ENCODE measurements around the gene MOGAT1.
"Not testable (repeated sequence)": the region's sequence is repeated elsewhere in the genome, so short reads cannot be mapped to it uniquely, and the experiment has no call there.

The MOGAT1 gene

DNA sequence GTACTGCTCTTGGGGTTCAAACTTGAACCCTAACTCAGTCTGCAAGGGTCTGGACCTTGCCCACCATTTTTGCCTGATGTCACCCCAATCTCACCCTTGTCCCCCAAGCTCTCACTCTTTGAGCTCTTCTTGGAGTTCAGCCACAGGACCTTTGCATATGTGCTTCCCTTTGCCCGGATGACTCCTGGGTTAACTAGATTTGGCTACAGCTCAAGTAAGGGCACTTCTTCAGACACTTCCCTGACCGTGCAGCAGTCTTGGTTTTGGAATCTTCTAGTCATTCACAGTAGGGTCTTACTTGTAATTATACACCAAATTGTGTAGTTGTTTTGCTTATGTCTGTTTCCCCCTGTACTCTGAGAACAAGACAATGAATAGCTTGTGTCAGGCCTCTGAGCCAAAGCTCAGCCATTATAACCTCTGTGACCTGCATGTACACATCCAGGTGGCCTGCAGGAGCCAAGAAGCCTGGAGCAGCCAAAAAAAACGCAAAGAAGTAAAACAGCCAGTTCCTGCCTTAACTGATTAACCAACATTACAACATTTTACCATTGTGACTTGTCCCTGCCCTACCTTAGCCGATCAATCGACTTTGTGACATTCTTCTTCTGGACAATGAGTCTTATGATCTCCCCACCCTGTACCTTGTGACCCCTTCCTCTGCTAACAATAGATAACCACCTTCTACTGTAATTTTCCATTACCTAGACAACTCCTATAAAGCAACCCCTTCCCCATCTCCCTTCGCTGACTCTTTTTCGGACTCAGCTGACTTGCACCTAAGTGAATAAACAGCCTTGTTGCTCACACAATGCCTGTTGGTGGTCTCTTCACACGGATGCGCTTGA lies 1.0 kb upstream of the MOGAT1 start:
- DNase-seq = no peak

DNA sequence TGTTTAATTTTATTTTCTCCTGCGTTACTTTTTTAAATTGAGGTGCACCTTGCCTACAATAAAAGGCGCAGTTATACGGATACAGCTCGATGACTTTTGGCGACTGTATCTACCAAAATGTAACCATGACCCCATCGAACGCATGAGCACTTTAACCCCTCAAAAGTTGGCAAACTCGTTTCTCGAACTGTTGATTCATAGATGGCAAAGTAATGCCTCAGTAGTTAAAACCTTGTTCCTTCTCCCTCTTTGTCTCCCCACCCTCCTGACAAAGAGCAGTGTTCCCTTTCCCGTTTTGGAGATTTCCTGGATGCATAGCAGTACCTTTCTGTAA lies 577 bp downstream of the MOGAT1 start:
- no peak for DNase-seq

DNA sequence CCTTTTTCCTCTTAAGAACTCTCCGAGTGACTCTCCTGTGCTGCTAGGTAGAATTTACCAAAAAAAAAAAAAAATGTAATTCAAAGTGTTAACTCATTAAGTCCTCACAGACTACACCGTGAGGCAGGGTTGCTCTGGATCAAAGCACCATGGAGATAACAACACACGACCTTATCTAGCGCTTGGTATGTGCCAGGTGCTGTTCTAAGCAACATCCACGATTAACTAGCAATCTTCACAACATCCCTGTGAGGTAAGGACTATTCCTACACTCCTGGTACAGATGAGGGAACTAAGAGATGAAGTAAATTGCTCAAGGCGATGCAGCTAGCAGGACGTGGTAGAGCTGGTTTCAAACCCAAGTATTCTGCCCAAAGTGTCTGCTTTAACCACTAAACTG lies 1.8 kb downstream of the MOGAT1 start:
- no peak for DNase-seq

DNA sequence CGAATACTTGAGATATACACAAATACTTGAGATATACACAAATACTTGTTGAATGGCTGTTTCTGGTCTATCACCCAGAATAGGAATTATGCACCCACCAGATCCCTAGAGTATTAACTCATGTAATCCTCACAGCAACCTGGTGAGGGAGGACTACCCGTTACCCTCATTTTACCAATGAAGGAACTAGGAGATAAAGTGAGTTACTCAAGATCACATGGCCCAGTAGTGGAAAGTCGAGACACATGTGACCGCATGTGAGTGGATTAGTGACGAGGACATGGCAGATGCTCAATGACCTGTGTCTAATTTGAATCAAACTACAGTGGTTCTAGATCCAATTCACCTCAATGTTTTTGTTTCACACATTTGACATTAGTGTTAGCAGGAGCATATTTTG lies 2.4 kb downstream of the MOGAT1 start:
- no peak for DNase-seq

DNA sequence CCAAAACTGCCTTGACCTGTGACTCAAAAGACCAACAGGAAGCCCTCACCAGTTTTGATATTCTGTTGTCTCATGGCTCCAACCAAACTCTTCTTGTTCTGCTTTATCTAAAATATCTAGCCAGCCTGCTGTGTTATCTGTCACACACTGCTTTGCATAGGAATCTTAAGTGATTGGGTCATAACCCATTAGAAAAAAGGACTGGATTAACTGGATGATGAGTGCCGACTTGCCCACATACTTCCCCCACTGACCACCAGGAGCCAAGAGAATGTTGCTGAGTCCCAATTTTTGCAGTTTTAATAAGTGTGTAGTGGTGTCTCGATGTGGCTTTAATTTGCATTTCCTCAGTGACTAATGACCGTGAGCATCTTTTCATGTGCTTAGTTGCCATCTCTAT lies 6.5 kb downstream of the MOGAT1 start:
- no peak for DNase-seq

DNA sequence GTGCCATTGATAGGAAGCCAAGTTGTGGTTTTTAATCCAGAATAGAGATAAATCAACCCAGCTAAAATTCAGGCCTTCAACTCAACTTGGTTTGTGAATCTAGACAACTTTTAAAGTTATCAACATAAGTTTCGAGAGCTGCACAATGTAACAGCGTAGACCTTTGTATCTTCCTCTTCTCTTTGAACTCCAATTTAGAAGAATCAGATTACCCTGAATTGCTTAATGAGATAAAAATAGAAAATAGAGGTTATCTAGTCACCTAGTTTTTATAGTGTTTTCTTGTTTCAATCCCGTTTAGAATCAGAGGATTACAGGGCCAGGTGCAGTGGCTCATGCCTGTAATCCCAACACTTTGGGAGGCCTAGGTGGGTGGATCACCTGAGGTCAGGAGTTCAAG lies 12.3 kb downstream of the MOGAT1 start:
- DNase-seq = no peak

DNA sequence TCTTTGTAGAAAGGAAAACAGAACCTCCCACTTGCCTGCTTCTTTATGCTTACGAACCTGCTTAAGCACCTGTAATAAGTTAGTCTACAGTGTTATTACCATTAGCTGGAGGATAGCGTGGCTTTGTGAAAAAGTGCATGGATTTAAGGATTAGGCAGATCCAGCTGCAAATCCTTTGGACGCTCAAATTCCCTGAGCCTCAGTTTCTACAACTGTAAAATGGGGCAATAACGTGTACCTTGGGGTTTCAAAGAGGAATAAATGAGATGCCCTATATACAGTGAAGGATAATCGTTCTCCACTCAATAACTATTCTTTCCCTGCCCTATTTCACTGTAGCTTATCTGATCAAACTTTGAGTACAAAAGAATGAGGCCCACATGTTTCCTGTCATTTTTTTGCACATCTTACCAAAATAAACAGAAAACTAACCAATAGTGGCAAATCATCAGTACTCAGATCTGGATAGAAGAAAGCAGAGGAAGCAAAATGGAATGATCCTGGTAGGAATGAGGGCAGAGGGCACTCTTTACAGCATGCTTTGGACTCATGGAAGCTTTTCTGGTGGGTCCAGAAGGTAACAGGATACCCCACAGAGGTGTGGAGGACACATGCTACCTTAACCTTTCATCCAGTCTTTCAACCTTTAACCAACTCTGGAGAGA lies 14.8 kb downstream of the MOGAT1 start:
- no peak for DNase-seq

DNA sequence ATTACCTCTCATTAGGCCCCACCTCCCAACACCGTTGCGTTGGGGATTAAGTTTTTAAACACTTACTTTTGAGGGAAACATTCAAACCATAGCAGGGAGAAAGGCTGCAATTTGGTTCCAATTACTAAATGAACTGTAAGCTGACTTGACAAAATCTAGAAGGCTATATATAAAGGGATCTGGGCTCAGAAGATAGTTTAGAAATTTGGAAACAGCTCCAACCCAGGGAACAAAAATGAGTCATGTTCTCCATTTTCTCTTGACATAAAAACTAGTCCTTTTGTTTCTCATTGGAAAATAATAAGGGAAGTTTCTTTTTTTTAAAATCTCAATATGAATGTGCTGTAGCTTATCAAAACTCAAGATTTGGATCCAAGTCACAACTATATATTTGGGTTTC lies 17.5 kb downstream of the MOGAT1 start:
- no peak for DNase-seq

DNA sequence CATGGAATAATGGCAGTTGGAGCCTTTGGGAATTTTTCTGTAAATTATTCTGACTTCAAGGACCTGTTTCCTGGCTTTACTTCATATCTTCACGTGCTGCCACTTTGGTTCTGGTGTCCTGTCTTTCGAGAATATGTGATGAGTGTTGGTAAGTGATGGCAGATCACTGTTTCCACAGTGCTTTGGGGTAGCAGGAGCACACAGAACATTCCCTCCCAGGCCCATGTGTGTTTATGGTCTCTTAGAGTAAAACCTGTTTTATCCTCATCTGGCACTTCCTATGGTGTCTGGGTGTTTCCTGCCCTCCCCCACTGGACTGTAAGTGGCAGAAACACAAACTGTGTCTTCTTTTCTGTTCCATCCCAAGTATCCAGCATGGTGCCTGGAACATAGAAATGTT lies 17.9 kb downstream of the MOGAT1 start:
- DNase-seq = no peak

DNA sequence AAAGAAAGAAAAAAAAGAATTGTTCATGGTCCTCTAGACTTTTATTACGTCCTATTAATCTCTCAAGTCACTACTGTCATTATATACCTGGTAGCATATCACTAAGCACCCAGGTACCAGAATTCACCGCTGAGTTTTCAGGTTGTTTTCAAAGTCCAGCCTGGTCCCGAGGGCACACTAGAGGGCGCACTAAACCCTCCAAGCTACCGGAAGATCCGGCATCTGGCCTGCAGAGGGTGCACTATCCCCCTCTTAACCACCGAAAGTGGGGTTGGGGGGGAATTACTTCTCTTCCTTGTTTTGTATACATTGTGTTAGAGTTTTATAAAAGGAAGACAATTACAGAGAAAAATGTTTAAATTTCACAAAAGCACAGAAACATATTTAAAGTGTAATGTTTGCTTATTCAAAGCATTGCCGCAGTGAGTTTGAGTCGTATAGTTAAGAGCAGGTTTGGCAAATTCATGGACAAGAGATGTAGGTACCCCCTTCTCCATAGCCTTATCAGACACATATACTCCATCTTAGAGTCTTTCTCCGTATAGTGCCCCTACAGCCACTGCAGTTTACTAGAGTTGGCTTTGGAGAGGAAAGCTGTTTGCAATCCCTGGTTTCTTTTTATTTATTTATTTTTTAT lies 19.2 kb downstream of the MOGAT1 start:
- DNase-seq = peak; percentile 15 to 63 (median 56)

DNA sequence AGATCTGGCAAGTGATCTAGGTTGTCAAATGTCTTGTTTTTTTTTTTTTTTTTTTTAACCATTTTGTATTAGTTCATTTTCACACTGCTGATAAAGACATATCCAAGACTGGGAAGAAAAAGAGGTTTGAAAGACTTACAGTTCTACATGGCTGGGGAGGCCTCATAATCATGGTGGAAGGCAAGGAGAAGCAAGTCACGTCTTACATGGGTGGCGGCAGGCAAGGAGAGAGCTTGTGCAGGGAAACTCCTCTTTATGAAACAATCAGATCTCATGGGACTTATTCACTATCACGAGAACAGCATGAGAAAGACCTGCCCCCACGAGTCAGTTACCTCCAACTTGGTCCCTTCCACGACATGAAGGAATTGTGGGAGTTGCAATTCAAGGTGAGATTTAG lies 22.0 kb downstream of the MOGAT1 start:
- DNase-seq = not testable (repeated sequence)

DNA sequence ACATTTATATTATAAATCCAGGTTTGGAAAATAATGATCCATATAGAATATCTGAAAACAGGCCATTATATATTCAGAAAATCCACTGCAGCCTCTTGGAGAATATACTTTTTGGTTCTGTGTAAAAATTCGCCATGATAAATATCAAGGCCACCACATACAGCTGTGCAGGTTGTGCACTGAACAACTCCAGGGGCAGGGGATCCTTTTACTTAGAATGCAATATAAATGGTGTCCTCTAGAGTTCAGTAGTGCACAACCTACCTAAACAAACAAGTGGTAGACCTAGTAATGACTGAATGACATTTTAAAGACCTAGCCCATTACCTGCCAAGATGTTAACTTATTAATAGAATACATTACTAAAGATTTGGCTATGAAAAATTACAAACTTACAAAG lies 22.4 kb downstream of the MOGAT1 start:
- no peak for DNase-seq

DNA sequence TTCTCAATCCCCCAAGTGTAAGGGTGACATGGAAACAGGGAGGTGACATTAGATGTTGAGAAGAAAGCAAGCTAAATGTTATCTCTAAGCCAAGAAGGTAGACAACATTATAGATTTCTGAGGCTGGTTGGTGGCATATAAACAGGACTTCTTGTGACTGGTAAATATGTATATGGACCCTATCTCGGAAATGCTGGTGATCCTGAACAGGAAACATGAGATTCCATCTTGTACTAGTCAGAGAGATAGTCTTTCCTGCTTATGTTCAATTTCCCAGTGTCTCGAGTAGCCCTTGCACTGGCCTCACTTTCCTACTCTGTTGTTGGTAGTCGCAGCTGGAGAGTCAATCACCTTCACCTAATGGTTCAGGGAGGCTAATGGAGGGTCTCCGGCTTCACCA lies 26.8 kb downstream of the MOGAT1 start:
- DNase-seq = no peak

DNA sequence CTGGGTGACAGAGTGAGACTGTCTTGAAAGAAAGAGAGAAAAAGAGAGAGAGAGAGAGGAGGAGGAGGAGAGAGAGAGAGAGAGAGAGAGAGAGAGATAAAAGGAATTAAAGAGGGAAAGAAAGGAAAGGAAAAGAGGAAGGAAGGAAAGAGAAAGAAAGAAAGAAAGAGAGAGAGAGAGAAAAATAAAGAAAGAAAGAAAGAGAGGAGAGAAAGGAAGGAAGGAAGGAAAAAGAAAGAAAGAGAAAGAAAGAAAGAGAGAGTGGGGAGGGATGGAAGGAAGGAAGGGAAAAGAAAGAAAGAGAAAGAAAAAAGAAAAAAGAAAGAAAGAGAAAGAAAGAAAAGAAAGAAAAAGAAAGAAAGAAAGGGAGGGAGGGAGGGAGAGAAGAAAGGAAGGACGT lies 29.8 kb downstream of the MOGAT1 start:
- DNase-seq = no peak

DNA sequence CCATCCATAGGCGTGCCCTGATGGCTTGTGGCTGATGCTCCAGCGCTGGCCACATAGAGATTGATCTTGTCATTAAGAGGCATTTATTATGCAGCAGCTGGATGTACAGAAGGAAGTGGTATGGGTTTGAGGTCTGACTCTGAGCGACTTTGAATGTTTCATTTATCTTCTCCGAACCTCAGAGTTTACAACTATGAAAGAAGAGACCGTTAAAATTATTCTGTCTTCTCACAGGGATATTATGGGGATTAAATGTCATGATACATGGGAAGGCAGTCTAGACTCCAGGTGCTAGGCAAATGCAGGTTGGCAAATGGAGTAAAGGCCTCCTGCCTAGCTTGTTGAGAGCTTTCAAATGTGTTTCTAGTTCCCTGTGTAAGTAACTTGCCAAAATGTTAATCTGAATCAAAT lies 30.3 kb downstream of the MOGAT1 start:
- DNase-seq = peak in 1 of 5 donors; percentile 20

DNA sequence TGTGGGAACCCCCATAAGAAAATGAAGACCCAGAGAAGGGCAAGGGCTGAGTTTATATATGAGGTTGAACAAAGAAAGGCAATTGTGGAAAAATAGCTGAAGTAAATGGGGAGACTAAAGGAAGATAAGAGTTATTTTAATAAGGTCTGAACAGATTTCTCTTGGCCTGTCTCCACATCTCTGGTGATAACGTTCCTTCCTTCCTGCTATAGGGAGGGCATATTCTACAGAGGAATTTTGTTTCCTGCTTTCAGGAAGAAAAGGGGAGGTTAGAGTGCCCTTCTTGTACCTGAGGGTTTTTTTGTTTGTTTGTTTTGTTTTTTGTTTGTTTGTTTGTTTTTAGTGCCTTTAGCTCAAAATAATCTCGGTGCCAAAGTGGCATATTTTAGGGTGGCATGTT lies 31.6 kb downstream of the MOGAT1 start:
- DNase-seq = no peak

DNA sequence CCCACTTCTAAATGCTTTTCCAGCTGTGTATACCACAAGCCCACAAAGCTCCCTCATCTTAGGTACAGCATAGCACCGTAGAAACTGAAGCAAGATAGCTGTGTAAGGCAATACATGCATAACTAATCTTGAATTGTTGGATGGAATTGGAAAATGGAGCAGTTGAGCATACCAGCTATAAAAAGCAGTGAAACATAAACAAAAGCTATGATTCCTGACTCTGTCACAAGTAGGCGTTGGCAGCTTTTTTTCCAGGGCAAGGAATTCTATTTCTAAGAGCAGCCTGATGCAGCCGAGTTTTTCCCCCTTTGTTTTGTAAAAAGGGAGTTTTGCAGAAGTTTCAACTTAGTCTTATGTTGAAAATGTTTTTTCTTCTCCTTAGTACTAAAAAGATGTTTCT lies 32.4 kb downstream of the MOGAT1 start:
- DNase-seq = no peak

DNA sequence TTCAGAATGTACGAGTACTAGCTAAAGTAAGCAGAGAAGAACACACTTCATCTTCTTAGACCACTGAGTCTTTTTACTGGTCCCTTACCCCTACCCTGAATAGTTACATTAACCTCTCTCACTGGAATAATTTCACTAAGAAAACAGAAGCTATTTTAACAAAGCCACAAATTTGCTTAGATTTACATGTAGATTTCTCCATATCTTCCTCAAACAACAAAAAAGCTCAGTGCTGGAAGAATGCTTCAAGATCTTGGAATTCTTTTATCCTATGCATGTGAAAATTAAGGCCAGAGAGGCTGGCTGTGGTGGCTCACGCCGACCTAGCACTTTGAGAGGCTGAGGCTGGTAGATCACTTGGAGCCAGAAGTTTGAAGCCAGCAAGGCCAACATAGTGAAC lies 35.2 kb downstream of the MOGAT1 start:
- DNase-seq = no peak

DNA sequence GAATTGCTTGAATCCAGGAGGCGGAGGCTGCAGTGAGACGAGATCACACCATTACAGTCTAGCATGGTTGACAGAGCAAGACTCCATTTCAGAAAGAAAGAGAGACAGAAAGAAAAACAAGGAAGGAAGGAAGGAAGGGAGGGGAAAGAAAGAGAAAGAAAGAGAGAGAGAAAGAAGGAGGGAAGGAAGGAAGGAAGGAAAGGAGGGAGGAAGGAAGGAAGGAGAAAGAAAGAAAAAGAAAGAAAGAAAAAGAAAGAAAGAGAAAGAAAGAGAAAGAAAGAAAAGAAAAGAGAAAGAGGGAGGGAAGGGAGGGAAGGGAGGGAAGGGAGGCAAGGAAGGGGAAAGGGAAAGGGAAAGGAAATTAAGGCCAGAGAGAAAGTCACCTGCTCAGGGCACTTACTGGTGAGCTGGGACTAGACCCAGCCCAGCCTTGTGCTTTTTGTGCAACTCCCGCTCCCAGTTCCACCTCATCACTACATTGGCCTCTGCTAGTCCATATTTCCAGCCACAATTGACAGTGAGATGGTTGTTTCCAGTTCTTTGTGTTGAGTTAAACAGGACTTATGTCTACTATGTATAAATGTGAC lies 35.7 kb downstream of the MOGAT1 start:
- DNase-seq = no peak

DNA sequence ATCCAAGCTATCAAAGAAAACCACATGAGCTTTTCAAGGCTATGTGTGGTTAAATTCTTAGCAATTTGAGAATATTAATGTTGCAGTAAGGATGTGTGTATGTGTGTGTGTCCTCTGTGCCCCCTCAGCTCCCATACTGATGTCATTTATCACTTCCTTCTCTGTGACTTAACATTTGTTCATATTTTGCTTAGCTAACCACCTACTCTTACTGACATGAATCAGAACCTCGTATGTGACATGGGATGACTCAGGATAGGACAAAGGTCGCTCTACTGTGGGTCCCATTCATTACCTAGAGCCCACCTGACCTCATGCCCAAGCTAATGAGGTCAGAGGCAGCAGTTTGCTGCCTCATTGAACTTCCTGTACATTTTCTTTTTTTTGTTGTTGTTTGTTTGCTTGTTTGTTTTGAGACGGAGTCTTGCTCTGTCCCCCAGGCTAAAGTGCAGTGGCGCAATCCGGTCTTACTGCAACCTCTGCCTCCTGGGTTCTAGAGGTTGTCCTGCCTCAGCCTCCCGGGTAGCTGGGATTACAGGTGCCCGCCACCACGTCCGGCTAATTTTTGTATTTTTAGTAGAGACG lies 36.3 kb downstream of the MOGAT1 start:
- peak in 1 of 5 donors; percentile 30 for DNase-seq

DNA sequence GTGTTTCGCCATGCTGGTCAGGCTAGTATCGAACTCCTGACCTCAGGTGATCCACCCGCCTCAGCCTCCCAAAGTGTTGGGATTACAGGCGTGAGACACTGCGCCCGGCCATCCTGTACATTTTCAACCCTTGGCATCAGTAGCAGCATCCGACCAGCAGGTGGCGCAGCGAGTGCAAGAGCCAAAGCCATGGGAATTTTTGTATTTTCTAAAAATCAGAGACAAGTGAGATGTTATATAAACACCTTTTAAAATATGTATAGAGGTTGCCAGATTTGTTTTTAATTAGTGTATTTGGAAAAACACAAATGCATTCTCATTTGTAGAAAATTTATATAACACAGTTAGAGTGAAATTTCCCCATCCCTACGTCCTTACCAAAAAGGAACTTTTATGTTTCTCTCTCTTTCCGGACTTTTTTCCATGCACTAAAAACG lies 36.8 kb downstream of the MOGAT1 start:
- peak; percentile 39 to 70 (median 51) for DNase-seq

DNA sequence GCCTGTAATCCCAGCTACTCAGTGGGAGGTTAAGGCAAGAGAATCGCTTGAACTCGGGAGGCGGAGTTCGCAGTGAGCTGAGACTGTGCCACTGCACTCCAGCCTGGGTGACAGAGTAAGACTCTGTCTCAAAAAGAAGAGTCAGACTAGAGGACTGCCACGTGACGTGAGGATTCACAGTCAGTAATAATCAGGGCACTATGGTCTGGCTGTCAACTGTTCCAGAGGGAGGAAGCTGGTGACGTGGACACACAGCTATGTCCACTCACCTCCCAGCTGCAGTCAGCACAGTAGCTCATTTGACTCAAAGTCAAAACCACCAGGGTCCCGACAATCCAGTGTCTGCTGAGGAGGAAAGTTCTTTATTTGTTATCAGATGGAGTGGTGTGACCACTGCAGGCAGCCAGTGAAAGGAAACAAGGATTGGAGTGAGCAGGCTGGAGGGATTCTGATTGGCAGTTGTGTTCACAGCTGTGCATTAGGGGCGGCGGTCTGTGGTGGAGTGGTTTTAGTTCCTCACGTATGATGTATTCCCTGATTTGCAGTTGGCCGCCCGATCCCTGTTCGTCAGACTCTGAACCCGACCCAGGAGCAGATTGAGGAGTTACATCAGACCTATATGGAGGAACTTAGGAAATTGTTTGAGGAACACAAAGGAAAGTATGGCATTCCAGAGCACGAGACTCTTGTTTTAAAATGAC lies 37.9 kb downstream of the MOGAT1 start:
- no peak for DNase-seq

DNA sequence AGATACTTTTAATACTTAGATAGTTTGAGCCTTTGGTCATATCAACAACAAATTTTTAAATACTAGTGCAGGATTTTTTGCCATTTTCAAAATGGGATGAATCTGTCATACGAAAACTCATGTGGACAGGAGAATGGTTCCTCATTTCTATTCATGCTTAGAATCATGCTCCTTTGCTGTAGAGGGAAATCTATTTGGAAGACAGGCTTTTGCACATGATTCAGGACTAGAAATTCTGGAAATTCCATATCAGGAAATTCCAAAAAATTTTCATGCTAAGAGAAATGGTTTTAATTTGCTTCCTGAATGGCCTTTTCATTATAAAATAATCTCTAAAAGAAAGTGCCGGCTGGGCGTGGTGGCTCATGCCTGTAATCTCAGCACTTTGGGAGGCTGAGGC lies 39.3 kb downstream of the MOGAT1 start:
- no peak for DNase-seq
